Measurements from ENCODE around the gene SETD2. TPM values are rescaled to one million over a fixed set of nuclear protein-coding genes. Genes with fewer than 3 reads are reported as not detected.

Gene SETD2
- polyA plus RNA-seq, 3 donors = 3.1 to 22.4 (median 7.5) TPM

DNA sequence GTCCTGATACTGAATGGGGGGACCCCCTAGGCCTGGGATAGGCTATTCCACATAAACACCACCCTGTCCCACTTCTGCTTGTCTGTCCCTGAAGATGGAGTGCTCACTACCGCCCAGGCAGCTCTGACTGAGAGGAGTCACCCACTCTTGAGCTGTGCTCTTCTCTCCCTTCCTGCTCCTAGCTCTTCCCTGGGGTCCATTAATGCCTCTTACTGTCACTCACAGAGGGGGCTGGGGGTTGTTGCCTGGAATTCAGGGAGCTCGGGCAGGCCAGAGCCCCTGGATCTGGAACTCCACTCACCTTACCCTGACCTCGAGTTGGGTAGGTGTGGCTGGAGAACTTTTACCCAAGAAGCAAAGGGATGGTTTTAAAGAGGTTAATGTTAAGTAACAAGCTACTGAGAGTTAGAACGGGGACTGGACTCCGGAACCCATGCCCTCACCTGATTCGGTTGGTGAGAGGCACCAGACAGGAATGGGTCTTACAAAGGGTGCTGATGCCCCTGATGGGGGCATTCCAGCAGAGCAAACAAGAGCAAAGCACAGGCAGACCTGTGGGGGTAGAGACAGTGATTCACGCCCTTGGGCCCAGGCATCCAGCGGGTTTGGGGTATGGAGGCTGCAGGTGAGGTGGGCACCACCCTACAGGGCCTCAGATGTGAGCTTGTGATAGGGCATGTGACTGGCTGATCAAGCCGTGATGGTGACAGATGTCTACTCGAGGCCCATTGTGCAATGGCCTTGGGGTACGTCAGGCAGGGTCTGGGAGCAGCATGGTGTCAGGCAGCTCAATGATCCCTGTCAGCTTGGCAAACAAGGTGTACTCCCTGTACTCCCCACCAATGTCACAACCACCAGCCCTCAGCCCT, 179.1 kb downstream of the SETD2 start:
- H3K36me3 Mint-ChIP-seq = peaks cover 26 to 42% of the 10 kb centered on the region in 2 donors
- peak in 1 of 3 donors; percentile 64 for DNase-seq
- peaks cover 0 to 3% (median 1%) of the 10 kb centered on the region in 3 donors for H3K27me3 Mint-ChIP-seq (ENCODE audit: low read depth in 3 of 3)
- no peaks in the 10 kb centered on the region for H3K9me3 ChIP-seq (replicated peaks in 1 of 2; ENCODE audit: control insufficient read depth in 1 of 2, insufficient read depth in 1 of 2, low read length in 2 of 2)
- no peak overlapping the region for H3K4me3 Mint-ChIP-seq
- TF ChIP-seq, protein P1, sequence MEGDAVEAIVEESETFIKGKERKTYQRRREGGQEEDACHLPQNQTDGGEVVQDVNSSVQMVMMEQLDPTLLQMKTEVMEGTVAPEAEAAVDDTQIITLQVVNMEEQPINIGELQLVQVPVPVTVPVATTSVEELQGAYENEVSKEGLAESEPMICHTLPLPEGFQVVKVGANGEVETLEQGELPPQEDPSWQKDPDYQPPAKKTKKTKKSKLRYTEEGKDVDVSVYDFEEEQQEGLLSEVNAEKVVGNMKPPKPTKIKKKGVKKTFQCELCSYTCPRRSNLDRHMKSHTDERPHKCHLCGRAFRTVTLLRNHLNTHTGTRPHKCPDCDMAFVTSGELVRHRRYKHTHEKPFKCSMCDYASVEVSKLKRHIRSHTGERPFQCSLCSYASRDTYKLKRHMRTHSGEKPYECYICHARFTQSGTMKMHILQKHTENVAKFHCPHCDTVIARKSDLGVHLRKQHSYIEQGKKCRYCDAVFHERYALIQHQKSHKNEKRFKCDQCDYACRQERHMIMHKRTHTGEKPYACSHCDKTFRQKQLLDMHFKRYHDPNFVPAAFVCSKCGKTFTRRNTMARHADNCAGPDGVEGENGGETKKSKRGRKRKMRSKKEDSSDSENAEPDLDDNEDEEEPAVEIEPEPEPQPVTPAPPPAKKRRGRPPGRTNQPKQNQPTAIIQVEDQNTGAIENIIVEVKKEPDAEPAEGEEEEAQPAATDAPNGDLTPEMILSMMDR (IDR thresholded peaks at IDR 0.05) = no peak
- no peak overlapping the region for H3K9ac ChIP-seq (ENCODE audit: insufficient read depth, low read length, poor library complexity, severe bottlenecking)
- H3K27me3 ChIP-seq (ENCODE audit: control insufficient read depth in 2 of 2, insufficient read depth in 2 of 2, low read length in 2 of 2) = no peaks in the 10 kb centered on the region
- H3K4me2 ChIP-seq (replicated peaks; ENCODE audit: extremely low read depth, low read length, poor library complexity, severe bottlenecking) = no peak overlapping the region
- WGBS (ENCODE audit: insufficient coverage) = 60% methylated on average over 7 of the region's 11 CpGs
- H3K79me2 ChIP-seq (ENCODE audit: insufficient read depth, low read length) = peaks cover 100% of the 10 kb centered on the region
- H4K20me1 ChIP-seq (ENCODE audit: insufficient read depth, low read length) = peaks cover 59% of the 10 kb centered on the region
- H3K4me3 ChIP-seq (replicated peaks in 1 of 3; ENCODE audit: low read depth in 2 of 3, low read length in 3 of 3) = no peak overlapping the region
- H3K4me1 ChIP-seq (ENCODE audit: control insufficient read depth in 1 of 2, insufficient read depth in 2 of 2, low read length in 2 of 2) = peaks cover 95 to 99% of the 10 kb centered on the region in 2 donors
- intact Hi-C loops (cut with micrococcal nuclease) = loop anchor here in 1 of 2 donors (5.0 kb wide), 2 partner anchors 33 to 58 kb away; no protein-coding TSS in a partner anchor
- H3K4me1 Mint-ChIP-seq = peaks cover 92% of the 10 kb centered on the region
- H3K27ac Mint-ChIP-seq = peak overlapping the region in 6 of 7 donors; percentile 50 to 99 (median 66)
- H3K9me3 Mint-ChIP-seq = no peaks in the 10 kb centered on the region
- H3K27ac ChIP-seq (ENCODE audit: low read depth in 1 of 2, low read length in 2 of 2) = peak overlapping the region; percentile 89 to 92
- peaks cover 6 to 9% of the 10 kb centered on the region in 2 donors for H3K36me3 ChIP-seq (replicated peaks in 1 of 2; ENCODE audit: control insufficient read depth in 1 of 2, insufficient read depth in 2 of 2, low read length in 2 of 2)
- H2AFZ ChIP-seq (ENCODE audit: insufficient read depth, low read depth, low read length, poor library complexity, severe bottlenecking) = no peak overlapping the region

- WGBS (ENCODE audit: insufficient coverage) = 88% methylated on average over 2 of the region's 2 CpGs
- peaks cover 96% of the 10 kb centered on the region for H3K79me2 ChIP-seq (ENCODE audit: insufficient read depth, low read length)
- DNase-seq = peak in 1 of 3 donors; percentile 42
- Mint-ChIP-seq H3K27ac (peak overlapping the region in 6 of 7 donors; percentile 40 to 74 (median 70)), H3K9me3 (no peaks in the 10 kb centered on the region), H3K4me3 (peak overlapping the region in 1 of 2 donors; percentile 51), H3K36me3 (peaks cover 16 to 28% of the 10 kb centered on the region in 2 donors), H3K4me1 (peaks cover 84% of the 10 kb centered on the region), H3K27me3 (ENCODE audit: low read depth in 3 of 3) (peaks cover 0 to 1% (median 0%) of the 10 kb centered on the region in 3 donors)
- H2AFZ ChIP-seq (ENCODE audit: insufficient read depth, low read depth, low read length, poor library complexity, severe bottlenecking) = no peak overlapping the region
- no peaks in the 10 kb centered on the region for H3K9me3 ChIP-seq (replicated peaks in 1 of 2; ENCODE audit: control insufficient read depth in 1 of 2, insufficient read depth in 1 of 2, low read length in 2 of 2)
- H3K9ac ChIP-seq (ENCODE audit: insufficient read depth, low read length, poor library complexity, severe bottlenecking) = peak overlapping the region; percentile 48
- H3K4me2 ChIP-seq (replicated peaks; ENCODE audit: extremely low read depth, low read length, poor library complexity, severe bottlenecking) = peak overlapping the region; percentile 96
- no peaks in the 10 kb centered on the region for H3K27me3 ChIP-seq (ENCODE audit: control insufficient read depth in 2 of 2, insufficient read depth in 2 of 2, low read length in 2 of 2)
- TF ChIP-seq, protein P1 (IDR thresholded peaks at IDR 0.05) = no peak
- H3K27ac ChIP-seq (ENCODE audit: low read depth in 1 of 2, low read length in 2 of 2) = peak overlapping the region; percentile 50 to 80
- H3K4me3 ChIP-seq (replicated peaks in 1 of 3; ENCODE audit: low read depth in 2 of 3, low read length in 3 of 3) = peak overlapping the region in 1 of 3 experiments; percentile 96
- H3K36me3 ChIP-seq (replicated peaks in 1 of 2; ENCODE audit: control insufficient read depth in 1 of 2, insufficient read depth in 2 of 2, low read length in 2 of 2) = peaks cover 0 to 5% of the 10 kb centered on the region in 2 donors
- peaks cover 57% of the 10 kb centered on the region for H4K20me1 ChIP-seq (ENCODE audit: insufficient read depth, low read length)
- intact Hi-C loops (cut with micrococcal nuclease) = no loop called here
- peaks cover 90 to 94% of the 10 kb centered on the region in 2 donors for H3K4me1 ChIP-seq (ENCODE audit: control insufficient read depth in 1 of 2, insufficient read depth in 2 of 2, low read length in 2 of 2)
Measured at GRCh38 chr3:46982546-46982945, 181.4 kb downstream of the SETD2 start.
